Neural cell (in vitro differentiated cells): ENCODE data around the gene DOCK4. TPM values are rescaled to one million over a fixed set of nuclear protein-coding genes. Genes with fewer than 3 reads are reported as not detected.

Source experiments
- H2AFZ ChIP-seq: fragments of 200-600, 300-800 bp; sonication (generic), shearing (Covaris generic); 2 replicates; pipeline ENCODE4 v1.6.0; 2014; ENCODE audit warnings: low read depth, mild to moderate bottlenecking, antibody characterized with exemption, low read length, moderate library complexity
- H3F3A ChIP-seq: fragments of 200-600 bp; shearing (Covaris generic); 2 replicates; pipeline ENCODE4 v1.6.1; 2016; ENCODE audit warnings: mild to moderate bottlenecking, moderate library complexity, mixed read lengths, antibody characterized with exemption, low read length; ENCODE audit not compliant: insufficient read depth, poor library complexity, severe bottlenecking
- H3K27ac ChIP-seq: fragments of 200-600, 300-800 bp; sonication (generic), shearing (Covaris generic); 2 replicates; pipeline ENCODE4 v1.5.1; 2014; ENCODE audit warnings: mild to moderate bottlenecking, low read length, moderate library complexity
- H3K27me3 ChIP-seq: fragments of 300-800, 200-600 bp; sonication (generic), shearing (Covaris generic); 2 replicates; pipeline ENCODE4 v1.6.0; 2014; ENCODE audit warnings: mild to moderate bottlenecking, low read depth, low read length, moderate library complexity; ENCODE audit not compliant: insufficient read depth
- H3K36me3 ChIP-seq: fragments of 300-800, 200-600 bp; sonication (generic), shearing (Covaris generic); 2 replicates; pipeline ENCODE4 v1.5.1; 2014; ENCODE audit warnings: mild to moderate bottlenecking, antibody characterized with exemption, low read length, moderate library complexity; ENCODE audit not compliant: insufficient read depth
- H3K4me2 ChIP-seq: fragments of 300-800, 200-600 bp; sonication (generic), shearing (Covaris generic); 2 replicates; pipeline ENCODE4 v1.6.0; 2014; ENCODE audit warnings: mild to moderate bottlenecking, low read length
- H3K4me3 ChIP-seq: fragments of 300-800, 200-600 bp; sonication (generic), shearing (Covaris generic); 2 replicates; pipeline ENCODE4 v1.5.1; 2014; ENCODE audit warnings: mild to moderate bottlenecking, low read length, moderate library complexity
- H3K79me2 ChIP-seq: fragments of 200-600 bp; shearing (Covaris generic); replicated peaks from 2 replicates; pipeline ENCODE4 v1.6.0; 2014; ENCODE audit warnings: mild to moderate bottlenecking, low read length, moderate library complexity; ENCODE audit not compliant: insufficient read depth
- H3K9ac ChIP-seq: fragments of 300-800, 200-600 bp; sonication (generic), shearing (Covaris generic); 2 replicates; pipeline ENCODE4 v1.6.1; 2016; ENCODE audit warnings: mild to moderate bottlenecking, low read length, mixed read lengths
- H3K9me2 ChIP-seq: fragments of 200-600 bp; shearing (Covaris generic); 2 replicates; pipeline ENCODE4 v1.6.1; 2016; ENCODE audit warnings: mild to moderate bottlenecking, low read length, mixed read lengths; ENCODE audit not compliant: insufficient read depth
- H3K9me3 ChIP-seq: fragments of 200-600, 300-800 bp; sonication (generic), shearing (Covaris generic); 2 replicates; pipeline ENCODE4 v1.6.1; 2016; ENCODE audit warnings: mild to moderate bottlenecking, mixed run types, low read length, moderate library complexity, mixed read lengths
- H4K20me1 ChIP-seq: fragments of 200-600 bp; shearing (Covaris generic); 2 replicates; pipeline ENCODE4 v1.6.1; 2016; ENCODE audit warnings: mild to moderate bottlenecking, mixed run types; ENCODE audit not compliant: insufficient read depth
- EP300 ChIP-seq: fragments of 450-650 bp; conservative IDR thresholded peaks from 2 replicates; pipeline ENCODE4 v1.6.1; 2014; ENCODE audit warnings: antibody characterized with exemption, mild to moderate bottlenecking, moderate library complexity; ENCODE audit not compliant: poor library complexity, severe bottlenecking
- EZH2 ChIP-seq: fragments of 200-600, 300-800 bp; shearing (Covaris generic), sonication (generic); IDR thresholded peaks from 2 replicates; pipeline ENCODE4 v1.6.1; 2014; ENCODE audit warnings: antibody characterized with exemption, low read length, borderline replicate concordance, mild to moderate bottlenecking; ENCODE audit not compliant: insufficient read depth, poor library complexity, severe bottlenecking
- MXI1 ChIP-seq: fragments of 450-650 bp; conservative IDR thresholded peaks from 2 replicates; pipeline ENCODE4 v1.6.1; 2014; ENCODE audit warnings: antibody characterized with exemption, mild to moderate bottlenecking; ENCODE audit not compliant: poor library complexity, severe bottlenecking
- POLR2AphosphoS5 ChIP-seq: IDR thresholded peaks from 2 replicates; pipeline ENCODE4 v1.6.1; 2012
- RAD21 ChIP-seq: fragments of 450-650 bp; conservative IDR thresholded peaks from 2 replicates; pipeline ENCODE4 v1.6.1; 2014; ENCODE audit warnings: antibody characterized with exemption, mild to moderate bottlenecking, moderate library complexity
- SMC3 ChIP-seq: fragments of 450-650 bp; conservative IDR thresholded peaks from 2 replicates; pipeline ENCODE4 v1.6.1; 2014; ENCODE audit warnings: antibody characterized with exemption, mild to moderate bottlenecking, moderate library complexity; ENCODE audit not compliant: poor library complexity
- TAF1 ChIP-seq: IDR thresholded peaks from 2 replicates; pipeline ENCODE4 v1.6.1; 2012; ENCODE audit warnings: low read depth
- polyA plus RNA-seq: library from polyadenylated mRNA; depleted of rRNA; stranded (reverse); fragments of >200 nt; gene quantifications from 2 replicates; pipeline ENCODE4 v1.2.3, GENCODE V29; 2014
- TF ChIP-seq, protein P1 (sequence below): IDR thresholded peaks from 2 replicates; pipeline ENCODE4 v1.6.1; 2012; ENCODE audit warnings: borderline replicate concordance
- TF ChIP-seq, protein P2 (sequence below): fragments of 450-650 bp; IDR thresholded peaks from 2 replicates; pipeline ENCODE4 v1.5.1; 2014; ENCODE audit warnings: antibody characterized with exemption, mild to moderate bottlenecking, moderate library complexity; ENCODE audit not compliant: poor library complexity, severe bottlenecking

The DOCK4 gene
- polyA plus RNA-seq, 1 donor from 2014 or later: 28.1 TPM

DNA sequence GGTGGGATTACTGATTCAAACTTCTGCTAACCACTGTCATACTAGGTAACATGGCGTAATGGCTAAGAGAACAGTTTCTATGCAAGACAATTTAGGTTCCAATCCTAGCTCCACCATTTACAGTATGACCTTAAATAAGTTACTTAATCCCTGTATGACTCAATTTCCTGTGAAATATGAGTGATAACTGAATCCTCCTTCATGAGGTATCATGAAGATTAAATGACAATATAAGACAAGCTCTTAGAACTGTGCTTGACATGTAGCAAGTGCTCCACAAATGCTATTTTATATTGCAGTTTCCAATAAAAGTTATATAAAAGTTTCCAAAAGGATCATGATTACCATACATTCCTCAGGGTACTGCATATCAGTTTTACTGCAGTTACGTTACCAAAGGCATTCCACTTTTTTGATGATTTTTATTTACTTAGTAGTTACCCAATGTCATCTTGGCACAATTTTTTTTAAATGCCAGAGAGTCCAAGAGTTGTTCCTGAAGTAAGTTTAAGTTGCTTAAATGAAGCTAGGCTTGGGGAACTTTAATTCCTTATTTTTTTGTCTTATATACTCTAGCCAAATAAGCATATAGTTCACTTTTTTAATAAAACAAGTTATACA, 7.1 kb downstream of the DOCK4 start:
- H3K9ac ChIP-seq: no peak overlapping the region
- H3K4me2 ChIP-seq: no peak overlapping the region
- no peak overlapping the region for H2AFZ ChIP-seq
- no peaks in the 10 kb centered on the region for H3K9me3 ChIP-seq
- no peaks in the 10 kb centered on the region for H3K27me3 ChIP-seq
- no peaks in the 10 kb centered on the region for H3F3A ChIP-seq
- H3K79me2 ChIP-seq: peaks cover 53% of the 10 kb centered on the region
- no peaks in the 10 kb centered on the region for H4K20me1 ChIP-seq
- H3K4me3 ChIP-seq: no peak overlapping the region
- H3K27ac ChIP-seq: no peak overlapping the region
- TF ChIP-seq EZH2 (no peak), TAF1 (no peak), EP300 (no peak), POLR2AphosphoS5 (no peak), SMC3 (no peak), RAD21 (no peak), MXI1 (no peak)
- TF ChIP-seq, protein P1, sequence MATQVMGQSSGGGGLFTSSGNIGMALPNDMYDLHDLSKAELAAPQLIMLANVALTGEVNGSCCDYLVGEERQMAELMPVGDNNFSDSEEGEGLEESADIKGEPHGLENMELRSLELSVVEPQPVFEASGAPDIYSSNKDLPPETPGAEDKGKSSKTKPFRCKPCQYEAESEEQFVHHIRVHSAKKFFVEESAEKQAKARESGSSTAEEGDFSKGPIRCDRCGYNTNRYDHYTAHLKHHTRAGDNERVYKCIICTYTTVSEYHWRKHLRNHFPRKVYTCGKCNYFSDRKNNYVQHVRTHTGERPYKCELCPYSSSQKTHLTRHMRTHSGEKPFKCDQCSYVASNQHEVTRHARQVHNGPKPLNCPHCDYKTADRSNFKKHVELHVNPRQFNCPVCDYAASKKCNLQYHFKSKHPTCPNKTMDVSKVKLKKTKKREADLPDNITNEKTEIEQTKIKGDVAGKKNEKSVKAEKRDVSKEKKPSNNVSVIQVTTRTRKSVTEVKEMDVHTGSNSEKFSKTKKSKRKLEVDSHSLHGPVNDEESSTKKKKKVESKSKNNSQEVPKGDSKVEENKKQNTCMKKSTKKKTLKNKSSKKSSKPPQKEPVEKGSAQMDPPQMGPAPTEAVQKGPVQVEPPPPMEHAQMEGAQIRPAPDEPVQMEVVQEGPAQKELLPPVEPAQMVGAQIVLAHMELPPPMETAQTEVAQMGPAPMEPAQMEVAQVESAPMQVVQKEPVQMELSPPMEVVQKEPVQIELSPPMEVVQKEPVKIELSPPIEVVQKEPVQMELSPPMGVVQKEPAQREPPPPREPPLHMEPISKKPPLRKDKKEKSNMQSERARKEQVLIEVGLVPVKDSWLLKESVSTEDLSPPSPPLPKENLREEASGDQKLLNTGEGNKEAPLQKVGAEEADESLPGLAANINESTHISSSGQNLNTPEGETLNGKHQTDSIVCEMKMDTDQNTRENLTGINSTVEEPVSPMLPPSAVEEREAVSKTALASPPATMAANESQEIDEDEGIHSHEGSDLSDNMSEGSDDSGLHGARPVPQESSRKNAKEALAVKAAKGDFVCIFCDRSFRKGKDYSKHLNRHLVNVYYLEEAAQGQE: no peak
- TF ChIP-seq, protein P2, sequence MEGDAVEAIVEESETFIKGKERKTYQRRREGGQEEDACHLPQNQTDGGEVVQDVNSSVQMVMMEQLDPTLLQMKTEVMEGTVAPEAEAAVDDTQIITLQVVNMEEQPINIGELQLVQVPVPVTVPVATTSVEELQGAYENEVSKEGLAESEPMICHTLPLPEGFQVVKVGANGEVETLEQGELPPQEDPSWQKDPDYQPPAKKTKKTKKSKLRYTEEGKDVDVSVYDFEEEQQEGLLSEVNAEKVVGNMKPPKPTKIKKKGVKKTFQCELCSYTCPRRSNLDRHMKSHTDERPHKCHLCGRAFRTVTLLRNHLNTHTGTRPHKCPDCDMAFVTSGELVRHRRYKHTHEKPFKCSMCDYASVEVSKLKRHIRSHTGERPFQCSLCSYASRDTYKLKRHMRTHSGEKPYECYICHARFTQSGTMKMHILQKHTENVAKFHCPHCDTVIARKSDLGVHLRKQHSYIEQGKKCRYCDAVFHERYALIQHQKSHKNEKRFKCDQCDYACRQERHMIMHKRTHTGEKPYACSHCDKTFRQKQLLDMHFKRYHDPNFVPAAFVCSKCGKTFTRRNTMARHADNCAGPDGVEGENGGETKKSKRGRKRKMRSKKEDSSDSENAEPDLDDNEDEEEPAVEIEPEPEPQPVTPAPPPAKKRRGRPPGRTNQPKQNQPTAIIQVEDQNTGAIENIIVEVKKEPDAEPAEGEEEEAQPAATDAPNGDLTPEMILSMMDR: no peak
- H3K36me3 ChIP-seq: no peaks in the 10 kb centered on the region
- no peaks in the 10 kb centered on the region for H3K9me2 ChIP-seq

DNA sequence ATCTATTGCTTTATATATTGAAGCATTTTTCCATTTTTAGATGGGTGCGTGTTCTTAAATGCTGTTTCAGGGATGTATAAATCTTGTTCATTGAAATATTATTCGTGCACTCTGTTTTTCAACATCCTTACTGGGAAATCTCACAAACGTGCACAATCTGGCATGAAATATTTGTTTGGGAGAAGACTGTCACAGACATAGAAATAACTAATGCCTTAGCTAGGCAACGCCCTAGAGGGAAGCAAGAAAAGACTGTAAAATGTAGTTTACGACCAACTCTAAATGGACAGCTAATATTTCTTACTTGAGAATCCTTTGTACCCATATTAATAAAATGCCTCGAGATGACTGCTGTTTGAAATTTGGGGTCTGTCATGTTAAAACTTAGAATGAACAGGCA, 8.9 kb downstream of the DOCK4 start:
- Histone ChIP-seq H3K9me3 (no peaks in the 10 kb centered on the region), H3K27me3 (no peaks in the 10 kb centered on the region), H3K9me2 (no peaks in the 10 kb centered on the region), H3K27ac (no peak overlapping the region), H3K79me2 (peaks cover 38% of the 10 kb centered on the region), H4K20me1 (no peaks in the 10 kb centered on the region), H3K4me2 (no peak overlapping the region), H2AFZ (no peak overlapping the region), H3K9ac (no peak overlapping the region), H3F3A (no peaks in the 10 kb centered on the region), H3K4me3 (no peak overlapping the region), H3K36me3 (no peaks in the 10 kb centered on the region)
- TF ChIP-seq TAF1 (no peak), RAD21 (no peak)

DNA sequence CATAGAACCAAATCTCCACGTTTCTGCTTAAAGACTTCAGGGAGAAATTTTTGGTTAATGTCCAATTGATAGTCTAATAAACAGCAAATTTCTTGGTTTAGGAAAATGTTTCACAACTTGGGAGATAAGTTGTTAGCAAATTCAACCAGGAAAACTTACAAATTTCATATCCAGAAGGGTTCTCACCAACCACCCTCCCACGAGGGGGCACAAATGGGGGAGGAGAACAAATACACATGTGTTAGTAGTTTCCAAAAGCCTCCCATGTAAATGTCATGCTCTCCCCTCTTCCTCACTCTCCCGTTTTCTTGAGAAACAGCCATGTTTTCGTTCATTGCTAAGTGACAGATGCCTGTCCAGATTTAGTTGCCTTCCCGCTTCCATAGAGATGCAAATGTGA, 10.5 kb downstream of the DOCK4 start:
- H3K4me2 ChIP-seq: no peak overlapping the region
- no peak overlapping the region for H3K4me3 ChIP-seq
- H3K27ac ChIP-seq: no peak overlapping the region
- H3K9me2 ChIP-seq: no peaks in the 10 kb centered on the region
- H3K27me3 ChIP-seq: no peaks in the 10 kb centered on the region
- H3K79me2 ChIP-seq: peaks cover 32% of the 10 kb centered on the region
- H3F3A ChIP-seq: no peaks in the 10 kb centered on the region
- H3K36me3 ChIP-seq: no peaks in the 10 kb centered on the region
- no peak overlapping the region for H3K9ac ChIP-seq
- no peak overlapping the region for H2AFZ ChIP-seq
- H3K9me3 ChIP-seq: no peaks in the 10 kb centered on the region
- TF ChIP-seq MXI1 (no peak), SMC3 (no peak), EZH2 (no peak), POLR2AphosphoS5 (no peak), TAF1 (no peak), EP300 (no peak), RAD21 (no peak)
- TF ChIP-seq, protein P2: no peak
- TF ChIP-seq, protein P1: no peak
- H4K20me1 ChIP-seq: no peaks in the 10 kb centered on the region
